ENCODE data around the gene EIF5.

EIF5 gene

GRCh38 chr14:103310576-103311095, 23.4 kb upstream of the EIF5 start:
- DNase-seq, result no peak

- DNase-seq, result no peak
Measured at GRCh38 chr14:103311171-103311997, 22.7 kb upstream of the EIF5 start.

GRCh38 chr14:103312006-103312635, 21.9 kb upstream of the EIF5 start:
- no peak for DNase-seq

- DNase-seq, result no peak
Measured at GRCh38 chr14:103313704-103314103, 20.3 kb upstream of the EIF5 start.

GRCh38 chr14:103314496-103315277, 19.4 kb upstream of the EIF5 start:
- no peak for DNase-seq

GRCh38 chr14:103315351-103315911, 18.6 kb upstream of the EIF5 start:
- DNase-seq, result no peak

GRCh38 chr14:103315941-103316340, 18.1 kb upstream of the EIF5 start:
- DNase-seq, result no peak

- DNase-seq, result no peak
Measured at GRCh38 chr14:103316721-103317121, 17.3 kb upstream of the EIF5 start.

GRCh38 chr14:103317251-103317650, 16.8 kb upstream of the EIF5 start:
- no peak for DNase-seq

GRCh38 chr14:103317976-103318580, 16.0 kb upstream of the EIF5 start:
- no peak for DNase-seq

GRCh38 chr14:103318750-103319419, 15.2 kb upstream of the EIF5 start:
- DNase-seq, result no peak

- DNase-seq, result no peak
Measured at GRCh38 chr14:103319422-103319821, 14.6 kb upstream of the EIF5 start.

- DNase-seq, result no peak
Measured at GRCh38 chr14:103326078-103326477, 8.0 kb upstream of the EIF5 start.

GRCh38 chr14:103328941-103329340, 5.1 kb upstream of the EIF5 start:
- no peak for DNase-seq

- no peak for DNase-seq
Measured at GRCh38 chr14:103329401-103330347, 4.4 kb upstream of the EIF5 start.

GRCh38 chr14:103330536-103330935, 3.5 kb upstream of the EIF5 start:
- no peak for DNase-seq

GRCh38 chr14:103332143-103332919, 1.7 kb upstream of the EIF5 start:
- no peak for DNase-seq

GRCh38 chr14:103334644-103335622, 896 bp downstream of the EIF5 start:
- DNase-seq, result peak; percentile 84

GRCh38 chr14:103336191-103336590, 2.2 kb downstream of the EIF5 start:
- DNase-seq, result no peak

Measured in stimulated activated CD4-positive, alpha-beta T cell treated with anti-CD3 and anti-CD28 coated beads, Interleukin-12 subunit alpha, Interleukin-12 subunit beta, amount 100 ng/mL, for 4 hours (primary cell).